Occipital lobe (tissue), 2 donors: ENCODE measurements around the gene PIP5K1C. TPM values are rescaled to one million over a fixed set of nuclear protein-coding genes. Genes with fewer than 3 reads are reported as not detected.

ENCODE experiments used
- DNase-seq: peaks from one replicate; lab custom pipeline; 2025; lab: John Stamatoyannopoulos, UW
- total RNA-seq: library from RNA; depleted of rRNA; stranded (reverse); fragments of >200 nt; gene quantifications from one replicate; pipeline ENCODE4 v1.2.3, GENCODE V29; 2014

The PIP5K1C gene
- total RNA-seq, 1 donor from 2014 or later, result 19.8 TPM

- no peak for DNase-seq
Observed at GRCh38 chr19:3646336-3647092, 53.8 kb downstream of the PIP5K1C start.

GRCh38 chr19:3645726-3646125, 54.5 kb downstream of the PIP5K1C start:
- no peak for DNase-seq

DNA sequence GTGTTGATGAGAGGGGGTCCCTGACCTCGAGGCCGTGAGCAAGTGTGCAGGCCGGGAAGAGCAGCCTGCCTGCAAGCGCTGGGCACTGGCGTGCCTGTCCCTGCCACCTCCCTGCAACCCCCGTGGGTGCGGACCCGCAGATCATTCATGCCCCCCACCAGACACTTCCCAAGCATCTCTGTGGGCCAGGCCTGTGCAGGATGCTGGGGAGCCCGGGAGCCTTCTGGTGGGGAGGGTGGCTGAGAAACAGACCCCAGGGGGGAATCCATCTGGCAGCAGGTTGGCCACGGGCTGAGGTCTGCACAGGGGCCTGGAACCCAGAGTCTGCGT, 55.2 kb downstream of the PIP5K1C start:
- DNase-seq, result no peak

GRCh38 chr19:3644351-3645066, 55.8 kb downstream of the PIP5K1C start:
- peak; percentile 88 for DNase-seq

DNA sequence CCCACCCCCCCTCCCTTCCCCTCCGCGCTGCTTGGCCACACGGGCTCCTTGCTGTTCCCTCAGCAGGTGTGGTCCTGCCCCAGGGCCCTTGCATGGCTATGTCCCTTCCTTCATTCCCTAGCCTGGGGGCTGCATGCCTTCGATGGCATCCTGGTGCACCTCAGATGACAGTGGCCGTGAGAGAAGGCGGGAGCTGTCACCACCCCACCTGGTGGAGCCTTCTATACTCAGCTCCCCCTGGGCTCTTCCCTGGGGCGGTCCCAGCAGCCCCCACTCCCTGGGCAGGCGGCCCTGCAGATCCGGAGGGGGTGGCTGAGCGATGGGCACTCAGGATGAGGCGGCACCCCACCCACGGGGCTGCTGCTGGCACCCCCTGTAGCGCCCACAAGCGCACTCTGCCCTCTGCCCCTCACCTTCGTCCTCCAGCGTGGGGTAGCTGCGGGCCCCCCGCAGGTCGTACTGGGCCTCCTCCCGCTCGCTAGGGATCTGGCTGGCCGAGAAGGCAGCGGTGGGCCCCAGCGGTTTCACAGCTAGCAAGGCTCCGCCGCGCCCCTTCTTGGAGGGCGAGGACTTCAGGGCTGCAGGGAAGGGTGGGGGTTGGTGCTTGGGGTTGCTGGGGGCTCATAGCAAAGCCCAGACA, 56.5 kb downstream of the PIP5K1C start:
- no peak for DNase-seq

DNA sequence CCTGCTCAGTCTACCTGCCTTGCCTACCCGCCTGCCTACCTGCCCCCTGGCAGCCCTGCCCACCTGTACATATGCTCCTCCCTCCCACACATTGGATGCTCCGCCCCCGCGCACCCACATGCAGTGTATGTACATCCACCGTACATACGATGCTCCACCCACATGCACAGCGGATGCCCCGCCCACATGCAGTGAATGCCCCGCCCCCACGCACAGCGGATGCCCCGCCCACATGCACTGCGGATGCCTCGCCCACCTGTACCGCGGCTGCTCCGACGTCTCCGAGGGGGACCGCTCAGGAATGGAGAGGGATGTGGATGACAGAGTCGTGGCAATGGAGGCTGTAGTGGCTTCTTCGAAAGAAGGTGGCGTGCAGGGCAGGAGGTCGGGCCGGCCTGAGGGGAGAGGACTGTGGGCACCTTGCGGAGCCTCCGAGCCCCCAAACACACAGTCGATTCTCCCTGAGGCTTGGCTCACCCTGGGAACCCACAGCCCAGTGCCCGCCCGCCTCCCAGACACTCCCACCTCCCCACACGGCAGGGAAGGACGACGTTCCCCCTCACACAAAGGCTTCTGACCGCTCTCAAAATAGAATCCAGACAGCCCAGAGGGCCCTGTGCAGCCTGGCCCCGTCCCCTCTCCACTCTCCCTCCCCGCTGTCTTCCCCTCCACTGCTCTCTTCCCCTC, 57.1 kb downstream of the PIP5K1C start:
- no peak for DNase-seq

DNA sequence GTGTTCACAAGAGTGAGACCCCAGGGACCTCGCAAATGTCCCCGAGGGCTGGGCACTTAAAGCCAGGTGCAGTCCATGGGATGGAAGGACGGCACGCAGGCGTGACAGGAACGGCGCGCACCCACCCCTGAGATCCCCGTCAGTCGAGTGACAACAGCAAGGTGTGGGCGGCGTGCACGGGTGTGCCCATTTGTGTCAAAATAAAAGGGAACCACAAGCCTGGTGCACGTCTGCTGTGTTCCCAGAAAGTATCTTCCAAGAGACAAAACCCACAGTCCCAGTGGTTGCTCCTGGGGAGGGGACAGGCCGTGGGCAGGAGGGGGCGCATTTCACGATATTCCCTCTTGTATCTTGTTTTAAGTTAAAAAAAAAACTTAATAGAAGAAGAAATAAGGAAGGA, 58.0 kb downstream of the PIP5K1C start:
- no peak for DNase-seq

DNA sequence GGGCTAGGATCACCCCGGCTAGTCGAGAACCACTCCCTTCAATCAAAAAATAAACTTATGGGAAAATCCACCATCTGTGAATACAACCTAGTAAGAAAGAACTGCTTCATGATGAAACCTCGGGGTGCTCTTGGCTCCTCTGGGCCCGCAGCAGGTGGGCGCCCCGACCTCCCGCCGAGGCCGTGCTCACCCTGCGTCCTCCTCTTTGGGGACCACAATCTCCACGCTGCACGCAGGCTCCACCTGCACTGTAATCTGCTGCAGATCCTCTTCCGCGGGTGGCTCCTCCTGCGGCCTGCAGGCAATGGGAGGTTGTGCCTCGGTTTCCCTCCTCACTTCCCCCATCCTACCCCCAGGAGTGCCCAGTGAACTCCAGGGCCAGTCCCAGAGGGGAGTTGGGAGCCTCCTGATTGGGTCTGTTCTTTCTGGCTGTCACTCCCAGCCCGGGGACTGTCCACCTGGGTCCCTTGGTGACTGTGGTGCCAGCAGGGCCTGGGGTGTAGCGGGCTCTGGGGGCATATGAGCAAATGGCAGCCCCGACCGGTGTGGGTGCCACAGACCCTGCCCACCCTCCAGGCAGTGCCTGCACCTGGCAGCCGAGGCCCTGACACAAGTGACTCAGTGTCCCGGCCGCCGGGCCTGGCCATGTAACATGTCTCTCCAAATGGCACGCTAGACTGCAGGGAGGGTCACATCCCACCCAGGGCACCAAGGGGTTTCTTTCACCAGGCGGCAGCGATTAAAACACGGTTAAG, 58.6 kb downstream of the PIP5K1C start:
- DNase-seq, result no peak

DNA sequence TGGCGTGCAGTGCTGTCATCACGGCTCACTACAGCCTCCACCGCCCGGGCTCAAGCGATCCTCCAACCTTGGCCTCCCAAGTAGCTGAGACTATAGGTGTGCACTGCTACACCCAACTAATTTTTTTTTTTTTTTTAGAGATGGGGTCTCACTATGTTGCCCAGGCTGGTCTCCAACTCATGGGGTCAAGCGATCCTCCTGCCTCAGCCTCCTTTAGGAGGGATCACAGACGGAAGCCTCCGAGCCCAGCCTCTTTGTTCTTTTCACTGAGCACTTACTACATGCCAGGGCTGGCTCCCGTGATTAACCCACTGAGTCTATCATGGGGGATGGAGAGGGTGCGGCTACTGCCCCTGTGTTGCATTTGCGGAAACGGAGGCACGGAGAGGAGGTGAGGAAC, 60.8 kb downstream of the PIP5K1C start:
- DNase-seq, result no peak

DNA sequence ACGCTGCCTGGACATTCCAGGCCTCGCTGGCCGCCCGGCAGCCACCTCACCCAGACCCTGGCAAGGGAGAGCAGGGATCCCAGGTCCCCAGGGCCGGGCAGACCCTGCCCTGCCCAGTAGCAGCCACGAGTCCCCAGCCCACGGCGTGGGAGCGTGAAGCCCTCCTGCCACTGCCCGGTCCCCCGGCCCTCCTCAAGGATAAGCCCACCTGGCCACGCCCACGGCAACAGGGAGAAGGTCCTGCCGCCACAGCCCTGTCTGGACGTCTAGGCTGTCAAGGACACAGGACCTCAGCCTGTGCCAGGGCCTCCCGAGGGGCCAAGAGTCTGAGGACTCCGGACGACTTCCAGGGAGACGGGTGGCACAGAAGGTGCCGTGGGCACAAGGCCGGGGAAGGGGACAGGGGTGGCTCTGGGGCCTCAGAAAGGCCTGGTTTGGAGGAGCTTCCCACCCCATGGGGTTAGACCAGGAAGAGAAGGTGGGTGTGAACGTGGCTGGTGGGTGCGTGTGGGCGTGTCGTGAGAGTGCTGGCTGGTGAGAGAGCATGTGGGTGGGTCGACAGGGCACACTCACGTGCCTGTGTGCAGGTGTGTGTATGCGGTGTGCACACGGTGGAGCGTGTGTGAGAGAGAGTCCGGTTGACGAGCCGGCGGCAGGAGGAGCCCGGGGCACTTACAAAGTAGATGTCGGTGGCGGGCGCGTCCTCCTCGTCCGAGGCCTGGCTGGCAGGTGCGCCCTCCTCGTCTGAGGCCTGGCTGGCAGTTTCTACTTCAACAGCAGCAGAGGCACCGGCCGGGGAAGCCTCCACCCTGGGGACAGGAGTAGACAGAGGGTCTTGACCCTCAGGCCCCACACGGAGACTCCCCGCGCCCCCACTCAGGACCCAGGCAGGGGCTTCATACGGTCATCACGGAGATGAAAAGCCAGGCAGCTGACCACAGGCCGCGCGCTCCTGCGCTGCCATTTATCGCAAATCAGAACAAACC, 61.8 kb downstream of the PIP5K1C start:
- no peak for DNase-seq

- no peak for DNase-seq
Observed at GRCh38 chr19:3637621-3638020, 62.6 kb downstream of the PIP5K1C start.

- DNase-seq, result no peak
Observed at GRCh38 chr19:3636962-3637361, 63.3 kb downstream of the PIP5K1C start.

DNA sequence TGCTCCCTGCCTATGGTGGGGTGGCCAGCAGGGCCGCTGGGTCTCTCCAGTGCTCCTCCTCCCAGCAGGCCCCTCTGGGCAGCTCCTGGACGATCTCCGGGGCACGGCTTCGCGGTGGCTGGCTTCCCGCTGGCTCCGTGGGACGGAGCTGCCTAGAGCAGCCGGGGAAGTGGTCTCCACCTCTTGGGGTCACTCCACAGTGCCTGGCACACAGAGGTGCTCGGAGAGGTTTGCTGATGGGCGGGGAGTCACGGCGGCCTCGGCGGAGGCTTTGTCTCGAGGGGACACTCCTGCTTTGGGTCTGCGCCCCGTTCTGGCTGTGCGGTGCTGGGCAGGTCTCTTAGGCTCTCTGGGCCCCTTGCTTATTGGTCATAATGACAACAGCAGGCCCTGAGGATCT, 63.8 kb downstream of the PIP5K1C start:
- no peak for DNase-seq

GRCh38 chr19:3634496-3635045, 65.7 kb downstream of the PIP5K1C start:
- no peak for DNase-seq

- DNase-seq, result no peak
Observed at GRCh38 chr19:3633559-3633988, 66.7 kb downstream of the PIP5K1C start.

- peak; percentile 22 for DNase-seq
Observed at GRCh38 chr19:3632739-3633558, 67.3 kb downstream of the PIP5K1C start.

DNA sequence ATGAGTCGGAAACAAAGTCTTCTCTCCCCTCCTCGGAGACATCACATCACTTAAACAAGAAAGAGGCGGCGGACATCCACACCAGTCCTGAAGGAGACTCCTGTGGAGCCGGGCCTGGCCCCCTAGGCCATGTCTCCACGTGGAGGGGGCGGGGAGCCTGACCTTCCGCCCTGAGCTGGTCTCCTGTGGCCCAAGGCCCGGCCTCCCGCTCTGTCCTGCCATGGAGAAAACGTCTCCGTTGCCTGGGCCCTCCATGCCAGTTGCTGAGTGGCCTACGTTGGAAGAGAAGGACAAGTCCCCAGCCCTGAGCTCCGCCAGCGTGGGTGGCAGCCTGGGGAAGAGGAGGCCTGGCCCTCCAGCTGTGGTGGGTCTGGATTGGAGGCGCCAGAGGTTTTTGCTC, 68.2 kb downstream of the PIP5K1C start:
- DNase-seq, result no peak

DNA sequence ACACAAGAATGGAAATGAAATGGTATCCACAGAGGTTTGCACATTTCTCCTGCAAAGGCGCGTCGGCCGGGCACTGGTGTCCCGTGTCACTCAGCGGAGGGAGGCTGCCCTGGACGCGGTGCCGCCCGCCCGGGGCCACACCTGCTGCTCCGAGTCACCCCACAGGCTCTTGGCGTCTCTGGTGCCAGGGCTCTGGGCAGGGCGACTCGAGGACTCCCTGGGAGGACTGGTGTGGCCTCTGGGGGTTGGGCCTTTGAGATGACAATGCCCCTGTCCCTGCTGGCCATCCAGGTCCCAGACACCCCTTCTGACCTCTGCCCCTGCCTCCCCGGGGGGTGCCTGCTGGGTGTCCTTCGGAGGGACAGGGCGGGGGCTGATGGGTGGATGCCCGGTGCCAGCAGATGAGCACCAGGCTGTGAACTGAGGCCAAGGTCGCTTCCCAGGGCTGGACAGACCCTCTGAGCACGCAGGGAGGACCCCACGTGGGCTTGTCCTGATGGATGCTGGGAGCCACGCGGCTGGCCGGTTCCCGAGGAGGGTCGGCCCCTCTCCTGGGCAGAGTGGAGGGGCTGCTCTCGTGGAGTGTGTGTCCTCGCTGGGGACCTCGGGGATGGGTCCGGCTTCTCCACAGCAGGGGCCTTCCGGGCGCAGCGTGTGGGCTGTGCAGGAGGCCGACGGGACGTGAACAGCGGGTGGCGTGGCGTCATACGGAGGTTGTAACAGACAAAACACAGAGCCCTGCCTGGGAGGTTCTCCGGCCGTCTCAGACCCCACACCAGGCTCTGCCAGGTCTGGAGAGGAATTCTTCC, 69.0 kb downstream of the PIP5K1C start:
- no peak for DNase-seq
